Erythroblast (primary cell): Measurements from ENCODE around the gene PHKA1.
A peak's percentile ranks its signal among the peaks of the same experiment; 100 is the strongest.

ENCODE experiments used
- GATA1 ChIP-seq: IDR thresholded peaks from 2 replicates; pipeline ENCODE4 v1.6.1; 2011; ENCODE audit warnings: low read depth, mild to moderate bottlenecking, control low read depth, low read length, moderate library complexity
- POLR2A ChIP-seq: IDR thresholded peaks from 2 replicates; pipeline ENCODE4 v1.6.1; 2011; ENCODE audit warnings: mild to moderate bottlenecking, low read length

GRCh38 chrX:72572248-72573157 lies 141.6 kb downstream of the PHKA1 start, which contains the start of gene HDAC8:
- TF ChIP-seq POLR2A (peak; percentile 34), GATA1 (no peak)
